Skeletal muscle tissue (tissue), 4 donors: ENCODE data around the gene PTK7. TPM values are rescaled to one million over a fixed set of nuclear protein-coding genes. Genes with fewer than 3 reads are reported as not detected.
"Not testable (repeated sequence)": the region's sequence is repeated elsewhere in the genome, so short reads cannot be mapped to it uniquely, and the experiment has no call there.

Experiments used
- H3K27ac ChIP-seq: one replicate; pipeline ENCODE4 v1.7.0; 2013; ENCODE audit warnings: mild to moderate bottlenecking, low read depth, low read length, inconsistent platforms
- H3K27me3 ChIP-seq, 3 donors: one replicate each; pipeline ENCODE4 v1.7.0; 2013; ENCODE audit warnings: low read length in 3 of 3; ENCODE audit not compliant: control insufficient read depth in 3 of 3, insufficient read depth in 3 of 3
- H3K36me3 ChIP-seq, 3 donors: one replicate each; pipeline ENCODE4 v1.7.0; 2013; ENCODE audit warnings: low read length in 3 of 3; ENCODE audit not compliant: control insufficient read depth in 3 of 3, insufficient read depth in 3 of 3
- H3K4me1 ChIP-seq, 3 donors: one replicate each; pipeline ENCODE4 v1.7.0; 2013; ENCODE audit warnings: low read length in 3 of 3, mild to moderate bottlenecking in 3 of 3; ENCODE audit not compliant: control insufficient read depth in 3 of 3, insufficient read depth in 3 of 3
- H3K4me3 ChIP-seq, 3 donors: one replicate each; pipeline ENCODE4 v1.7.0; 2013; ENCODE audit warnings: low read length in 3 of 3
- H3K9ac ChIP-seq, 3 donors: one replicate each; pipeline ENCODE4 v1.7.0; 2013; ENCODE audit warnings: low read length in 3 of 3, mild to moderate bottlenecking in 3 of 3, moderate library complexity in 2 of 3, low read depth in 1 of 3
- H3K9me3 ChIP-seq, 3 donors: one replicate each; pipeline ENCODE4 v1.7.0; 2013; ENCODE audit warnings: low read length in 3 of 3; ENCODE audit not compliant: control insufficient read depth in 3 of 3
- total RNA-seq: library from RNA; depleted of rRNA; stranded (reverse); fragments of >200 nt; gene quantifications from one replicate; pipeline ENCODE4 v1.2.3, GENCODE V29; 2014
- donor health status: Osteomylitis.

PTK7 gene
- total RNA-seq, 1 donor from 2014 or later, result 50.1 TPM

- H3K4me3 ChIP-seq, result no peak overlapping the region
- peaks cover 0 to 4% (median 0%) of the 10 kb centered on the region in 3 donors for H3K27me3 ChIP-seq
- no peaks in the 10 kb centered on the region for H3K9me3 ChIP-seq
- no peaks in the 10 kb centered on the region for H3K36me3 ChIP-seq
- peaks cover 0 to 11% (median 0%) of the 10 kb centered on the region in 3 donors for H3K4me1 ChIP-seq
- H3K27ac ChIP-seq, result no peak overlapping the region
- no peak overlapping the region for H3K9ac ChIP-seq
These were observed 47.6 kb downstream of the PTK7 start for GRCh38 chr6:43123461-43124314.

- H3K27ac ChIP-seq, result no peak overlapping the region
- no peaks in the 10 kb centered on the region for H3K36me3 ChIP-seq
- no peak overlapping the region for H3K9ac ChIP-seq
- peaks cover 0 to 5% (median 0%) of the 10 kb centered on the region in 3 donors for H3K27me3 ChIP-seq
- H3K4me3 ChIP-seq, result no peak overlapping the region
- H3K9me3 ChIP-seq, result no peaks in the 10 kb centered on the region
- peaks cover 2 to 11% (median 2%) of the 10 kb centered on the region in 3 donors for H3K4me1 ChIP-seq
These were observed 48.4 kb downstream of the PTK7 start for GRCh38 chr6:43124481-43124880.

GRCh38 chr6:43125119-43125518 is 49.0 kb downstream of the PTK7 start:
- peaks cover 0 to 6% (median 0%) of the 10 kb centered on the region in 3 donors for H3K27me3 ChIP-seq
- H3K4me3 ChIP-seq, result no peak overlapping the region
- no peak overlapping the region for H3K27ac ChIP-seq
- no peaks in the 10 kb centered on the region for H3K9me3 ChIP-seq
- H3K36me3 ChIP-seq, result no peaks in the 10 kb centered on the region
- H3K4me1 ChIP-seq, result peaks cover 4 to 11% (median 4%) of the 10 kb centered on the region in 3 donors
- H3K9ac ChIP-seq, result no peak overlapping the region

GRCh38 chr6:43125555-43125954 is 49.4 kb downstream of the PTK7 start:
- no peak overlapping the region for H3K27ac ChIP-seq
- H3K27me3 ChIP-seq, result peaks cover 0 to 6% (median 0%) of the 10 kb centered on the region in 3 donors
- no peaks in the 10 kb centered on the region for H3K36me3 ChIP-seq
- peaks cover 4 to 11% (median 4%) of the 10 kb centered on the region in 3 donors for H3K4me1 ChIP-seq
- H3K9me3 ChIP-seq, result no peaks in the 10 kb centered on the region
- H3K4me3 ChIP-seq, result no peak overlapping the region
- no peak overlapping the region for H3K9ac ChIP-seq

GRCh38 chr6:43127180-43127579 is 51.1 kb downstream of the PTK7 start:
- H3K9me3 ChIP-seq, result no peaks in the 10 kb centered on the region
- H3K4me3 ChIP-seq, result no peak overlapping the region
- H3K36me3 ChIP-seq, result no peaks in the 10 kb centered on the region
- peaks cover 3 to 4% (median 4%) of the 10 kb centered on the region in 3 donors for H3K4me1 ChIP-seq
- H3K9ac ChIP-seq, result no peak overlapping the region
- no peak overlapping the region for H3K27ac ChIP-seq
- peaks cover 0 to 6% (median 0%) of the 10 kb centered on the region in 3 donors for H3K27me3 ChIP-seq

- Histone ChIP-seq H3K4me1 (peaks cover 3 to 4% (median 4%) of the 10 kb centered on the region in 3 donors), H3K36me3 (no peaks in the 10 kb centered on the region), H3K9me3 (no peaks in the 10 kb centered on the region), H3K27ac (no peak overlapping the region), H3K9ac (no peak overlapping the region), H3K27me3 (peaks cover 0 to 6% (median 0%) of the 10 kb centered on the region in 3 donors), H3K4me3 (no peak overlapping the region)
These were observed 51.8 kb downstream of the PTK7 start for GRCh38 chr6:43127877-43128276.

- Histone ChIP-seq H3K27me3 (peaks cover 0 to 2% (median 0%) of the 10 kb centered on the region in 3 donors), H3K36me3 (no peaks in the 10 kb centered on the region), H3K9ac (no peak overlapping the region), H3K4me1 (peaks cover 0 to 4% (median 4%) of the 10 kb centered on the region in 3 donors), H3K27ac (no peak overlapping the region), H3K9me3 (no peaks in the 10 kb centered on the region), H3K4me3 (no peak overlapping the region)
These were observed 52.8 kb downstream of the PTK7 start for GRCh38 chr6:43128926-43129325.

GRCh38 chr6:43129434-43130194 is 53.5 kb downstream of the PTK7 start:
- Histone ChIP-seq H3K4me3 (no peak overlapping the region), H3K27ac (no peak overlapping the region), H3K27me3 (peaks cover 0 to 2% (median 0%) of the 10 kb centered on the region in 3 donors), H3K9ac (peak overlapping the region in 1 of 3 donors; percentile 25), H3K36me3 (no peaks in the 10 kb centered on the region), H3K9me3 (no peaks in the 10 kb centered on the region), H3K4me1 (peaks cover 0 to 4% (median 4%) of the 10 kb centered on the region in 3 donors)

- H3K27me3 ChIP-seq, result peaks cover 0 to 2% (median 0%) of the 10 kb centered on the region in 3 donors
- no peak overlapping the region for H3K4me3 ChIP-seq
- no peaks in the 10 kb centered on the region for H3K9me3 ChIP-seq
- peaks cover 0 to 4% (median 4%) of the 10 kb centered on the region in 3 donors for H3K4me1 ChIP-seq
- no peak overlapping the region for H3K27ac ChIP-seq
- H3K36me3 ChIP-seq, result no peaks in the 10 kb centered on the region
- H3K9ac ChIP-seq, result no peak overlapping the region
These were observed 54.3 kb downstream of the PTK7 start for GRCh38 chr6:43130429-43130828.

GRCh38 chr6:43131379-43131778 is 55.3 kb downstream of the PTK7 start:
- H3K9me3 ChIP-seq, H3K27me3 ChIP-seq, H3K4me1 ChIP-seq, H3K36me3 ChIP-seq, H3K9ac ChIP-seq, H3K4me3 ChIP-seq, H3K27ac ChIP-seq: not testable (repeated sequence)
